Omental fat pad (tissue), 4 donors: ENCODE measurements around the gene DFFB. TPM values are rescaled to one million over a fixed set of nuclear protein-coding genes. Genes with fewer than 3 reads are reported as not detected.

Source experiments
- ATAC-seq: fragments of 150-250 bp; one replicate; pipeline ENCODE4 v1.9.1; 2016; ENCODE audit warnings: mild to moderate bottlenecking, moderate library complexity; ENCODE audit not compliant: low FRiP score
- DNase-seq: peaks from one replicate; pipeline ENCODE4 v3.0.0-alpha.2; 2019; ENCODE audit warnings: low spot score
- CTCF ChIP-seq, 3 donors: fragments of 450-650 bp; IDR thresholded peaks; one replicate each; pipeline ENCODE4 v1.5.1; 2016 to 2017; ENCODE audit warnings: antibody characterized with exemption in 3 of 3, mild to moderate bottlenecking in 3 of 3, moderate library complexity in 2 of 3
- total RNA-seq, 4 donors: library from RNA; depleted of rRNA; stranded (reverse); fragments of >200 nt; gene quantifications; one replicate each; pipeline ENCODE4 v1.1.0, GENCODE V29; 2016

Gene DFFB
- total RNA-seq, 4 donors from 2014 or later: 4.6 to 16.2 (median 6.9) TPM

- no peak for TF ChIP-seq CTCF (IDR thresholded peaks at IDR 0.05)
- DNase-seq: no peak
- ATAC-seq: no peak
Measured at GRCh38 chr1:3924186-3924824, 67.0 kb downstream of the DFFB start.

GRCh38 chr1:3924825-3925220 is 67.5 kb downstream of the DFFB start:
- DNase-seq (no peak), ATAC-seq (no peak)
- no peak for TF ChIP-seq CTCF (IDR thresholded peaks at IDR 0.05)

- ATAC-seq: no peak
Measured at GRCh38 chr1:3925256-3925655, 68.0 kb downstream of the DFFB start.

GRCh38 chr1:3925762-3926161 is 68.5 kb downstream of the DFFB start:
- ATAC-seq (no peak), DNase-seq (no peak)
- no peak for TF ChIP-seq CTCF (IDR thresholded peaks at IDR 0.05)

More at GRCh38 chr1:3925256-3925655, 68.0 kb downstream of the DFFB start:
- DNase-seq: no peak
- no peak for TF ChIP-seq CTCF (IDR thresholded peaks at IDR 0.05)

GRCh38 chr1:3926956-3927355 is 69.7 kb downstream of the DFFB start:
- ATAC-seq (no peak), DNase-seq (no peak)
- no peak for TF ChIP-seq CTCF (IDR thresholded peaks at IDR 0.05)

GRCh38 chr1:3928586-3928985 is 71.3 kb downstream of the DFFB start:
- no peak for ATAC-seq

More at GRCh38 chr1:3928586-3928985, 71.3 kb downstream of the DFFB start:
- DNase-seq: no peak
- TF ChIP-seq CTCF (IDR thresholded peaks at IDR 0.05): no peak
